ENCODE measurements around the gene DHTKD1.
"Not testable (repeated sequence)": the region's sequence is repeated elsewhere in the genome, so short reads cannot be mapped to it uniquely, and the experiment has no call there.

Gene DHTKD1

DNA sequence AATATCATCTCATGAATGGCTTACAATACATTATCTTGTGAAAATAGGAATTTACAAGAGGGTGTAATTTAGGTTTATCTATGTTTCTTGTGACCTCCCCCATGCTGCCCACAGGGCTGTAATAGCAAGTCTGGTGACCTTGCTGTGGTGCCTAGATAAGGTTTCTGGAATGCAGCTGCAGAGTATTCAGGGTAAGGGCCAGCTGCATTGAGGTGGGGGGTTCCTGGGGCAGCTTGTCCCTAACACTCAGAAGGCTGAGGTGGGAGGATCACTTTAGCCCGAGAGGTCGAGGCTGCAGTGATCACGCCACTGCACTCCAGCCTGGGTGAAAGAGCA is 5.3 kb upstream of the DHTKD1 start:
- no peak for DNase-seq

DNA sequence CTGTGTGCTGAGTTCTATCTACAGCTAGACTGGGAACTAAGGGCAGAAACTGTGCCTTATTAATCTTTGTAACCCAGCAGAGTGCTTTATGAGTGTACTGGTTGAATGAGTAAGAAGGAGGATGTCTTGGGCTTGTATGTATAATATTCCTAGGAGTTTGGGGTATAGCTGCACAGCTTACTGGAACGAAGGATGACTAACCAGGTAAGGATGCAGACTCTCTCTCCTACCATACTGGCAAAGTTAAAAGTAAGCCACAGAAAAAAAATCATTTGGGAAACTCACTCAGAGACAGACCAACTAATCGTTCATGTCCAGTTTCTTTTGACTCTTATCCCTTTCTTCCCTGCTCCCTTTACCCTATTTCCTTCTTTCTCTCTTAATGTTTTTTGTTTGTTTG is 1.4 kb upstream of the DHTKD1 start:
- peak in 1 of 2 experiments; percentile 29 for DNase-seq

DNA sequence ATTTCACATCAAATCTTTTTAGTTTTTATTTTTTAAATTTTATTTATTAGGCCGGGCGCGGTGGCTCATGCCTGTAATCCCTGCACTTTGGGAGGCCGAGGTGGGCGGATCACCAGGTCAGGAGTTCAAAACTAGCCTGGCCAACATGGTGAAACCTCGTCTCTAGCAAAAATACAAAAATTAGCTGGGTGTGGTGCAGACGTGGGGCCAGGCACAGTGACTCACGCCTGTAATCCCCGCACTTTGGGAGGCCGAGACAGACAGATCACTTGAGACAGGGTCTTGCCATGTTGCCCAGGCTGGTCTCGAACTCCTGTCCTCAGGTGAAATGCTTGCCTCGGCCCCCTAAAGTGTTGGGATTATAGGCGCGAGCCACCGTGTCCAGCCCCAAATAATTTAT is 2.7 kb downstream of the DHTKD1 start:
- DNase-seq, result not testable (repeated sequence)

DNA sequence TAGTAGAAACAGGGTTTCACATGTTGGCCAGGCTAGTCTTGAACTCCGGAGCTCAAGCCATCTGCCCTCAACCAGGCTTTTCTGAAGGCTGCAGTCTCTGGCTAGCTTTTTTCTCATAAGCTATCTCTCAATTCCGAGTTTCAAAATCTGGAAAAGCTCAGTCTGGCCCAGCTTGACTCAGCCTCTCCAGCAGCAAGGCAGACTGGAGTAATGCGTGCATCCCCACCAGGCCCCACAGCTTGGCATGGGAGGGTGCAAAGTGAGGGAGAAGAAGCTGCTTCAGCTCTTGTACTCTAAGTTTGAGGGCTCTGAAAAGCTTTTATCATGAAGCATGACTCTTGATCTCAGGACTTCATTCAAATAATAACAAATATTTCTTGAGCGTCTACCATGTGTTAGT is 4.8 kb downstream of the DHTKD1 start:
- no peak for DNase-seq

DNA sequence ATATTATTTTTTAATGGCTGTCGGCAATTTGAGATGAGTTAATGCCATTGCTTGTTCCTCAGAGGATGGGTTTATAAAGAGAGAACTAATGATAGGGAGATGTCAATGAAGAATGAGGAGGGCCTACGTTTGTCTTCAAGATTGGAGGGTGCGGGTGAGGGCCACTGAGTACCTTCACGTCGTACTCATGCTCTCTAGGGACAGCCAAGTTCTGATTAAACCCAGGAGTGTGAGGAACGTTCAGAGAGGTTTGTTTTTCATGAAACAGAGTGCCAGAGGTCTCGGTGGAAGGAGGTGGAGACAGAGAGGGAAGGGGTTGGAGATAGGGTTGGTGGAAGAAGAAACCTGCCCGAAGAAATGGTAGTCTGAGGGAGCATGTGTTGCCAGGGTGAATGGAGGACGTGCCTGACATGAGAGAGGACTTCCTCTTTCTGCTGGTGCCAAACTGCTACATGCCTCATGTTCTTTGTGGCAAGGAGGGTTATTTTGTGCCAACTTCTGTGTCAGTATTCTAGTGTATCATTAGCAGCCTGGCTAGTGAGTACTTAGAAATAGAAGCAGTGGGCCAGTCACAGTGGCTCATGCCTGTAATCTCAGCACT is 8.9 kb downstream of the DHTKD1 start:
- no peak for DNase-seq

DNA sequence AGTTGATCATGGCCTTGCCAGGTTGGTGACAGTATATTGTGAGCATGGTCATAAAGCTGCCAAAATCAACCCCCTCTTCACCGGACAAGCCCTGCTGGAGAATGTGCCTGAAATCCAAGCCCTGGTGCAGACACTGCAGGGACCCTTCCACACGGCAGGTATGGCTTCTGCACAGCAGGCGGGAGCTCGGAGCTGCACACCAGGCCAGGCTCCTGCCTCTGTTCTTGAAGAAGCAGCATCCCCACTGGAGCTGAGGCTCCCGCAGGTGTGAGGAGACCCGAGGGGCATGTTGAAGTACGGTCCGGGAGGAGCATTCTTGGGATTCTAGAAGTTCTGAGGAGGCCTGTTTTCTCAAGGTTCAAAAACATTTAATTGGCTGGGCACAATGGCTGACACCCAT is 12.7 kb downstream of the DHTKD1 start:
- no peak for DNase-seq

DNA sequence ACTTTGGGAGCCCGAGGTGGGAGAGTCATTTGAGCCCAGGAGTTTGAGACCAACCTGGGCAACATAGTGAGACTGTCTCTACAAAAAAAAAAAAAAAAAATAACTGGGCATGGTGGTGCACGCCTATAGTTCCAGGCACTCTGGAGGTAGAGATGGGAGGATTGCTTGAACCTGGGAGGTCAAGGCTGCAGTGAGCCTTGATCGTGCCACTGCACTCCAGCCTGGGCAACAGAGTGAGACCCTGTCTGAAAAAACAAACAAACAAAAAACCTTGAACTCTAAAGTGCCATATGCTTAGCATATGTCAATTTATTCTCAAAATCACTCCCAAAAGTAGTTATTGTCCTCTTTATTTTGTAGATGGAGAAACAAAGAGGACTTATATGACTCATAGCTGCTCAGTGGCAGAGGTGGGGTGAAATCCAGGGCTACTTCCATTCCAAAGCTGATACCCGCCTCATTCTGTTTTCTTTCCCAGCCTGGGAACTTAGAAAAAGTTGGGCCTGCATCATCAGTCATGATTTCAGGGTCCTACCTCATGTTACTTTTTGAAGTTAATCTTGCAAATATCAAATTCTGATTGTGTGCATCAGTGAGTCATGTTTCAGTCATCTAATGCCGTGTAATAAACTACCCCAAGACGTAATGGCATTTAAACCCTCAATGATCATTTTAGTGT is 13.3 kb downstream of the DHTKD1 start:
- no peak for DNase-seq

DNA sequence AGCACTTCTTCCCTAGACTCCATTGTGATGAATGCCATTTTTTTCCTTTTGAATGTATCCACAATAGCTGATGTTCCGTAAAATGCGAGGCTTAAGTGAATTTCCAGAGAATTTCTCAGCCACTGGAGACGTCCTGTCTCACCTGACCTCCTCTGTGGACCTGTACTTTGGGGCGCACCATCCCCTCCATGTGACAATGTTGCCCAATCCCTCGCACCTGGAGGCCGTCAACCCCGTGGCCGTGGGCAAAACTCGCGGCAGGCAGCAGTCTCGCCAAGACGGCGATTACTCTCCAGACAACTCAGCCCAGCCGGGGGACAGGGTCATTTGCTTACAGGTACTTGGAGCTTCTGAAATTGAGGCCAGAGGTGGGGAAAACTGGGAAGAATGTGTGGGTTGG is 20.2 kb downstream of the DHTKD1 start:
- no peak for DNase-seq

DNA sequence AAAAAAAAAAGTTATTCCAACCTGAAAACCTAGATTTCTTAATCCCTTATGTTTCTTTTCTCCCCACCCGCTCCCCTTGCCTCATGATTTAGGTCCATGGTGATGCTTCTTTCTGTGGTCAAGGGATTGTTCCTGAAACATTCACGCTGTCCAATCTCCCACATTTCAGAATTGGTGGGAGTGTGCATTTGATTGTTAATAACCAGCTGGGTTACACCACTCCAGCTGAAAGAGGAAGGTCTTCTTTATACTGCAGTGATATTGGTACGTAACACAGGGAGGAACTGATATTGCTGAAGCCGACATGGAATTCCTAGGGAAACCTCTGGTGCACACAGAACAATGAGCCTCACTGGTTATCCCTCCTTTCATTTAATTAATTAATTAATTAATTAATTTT is 22.7 kb downstream of the DHTKD1 start:
- no peak for DNase-seq

DNA sequence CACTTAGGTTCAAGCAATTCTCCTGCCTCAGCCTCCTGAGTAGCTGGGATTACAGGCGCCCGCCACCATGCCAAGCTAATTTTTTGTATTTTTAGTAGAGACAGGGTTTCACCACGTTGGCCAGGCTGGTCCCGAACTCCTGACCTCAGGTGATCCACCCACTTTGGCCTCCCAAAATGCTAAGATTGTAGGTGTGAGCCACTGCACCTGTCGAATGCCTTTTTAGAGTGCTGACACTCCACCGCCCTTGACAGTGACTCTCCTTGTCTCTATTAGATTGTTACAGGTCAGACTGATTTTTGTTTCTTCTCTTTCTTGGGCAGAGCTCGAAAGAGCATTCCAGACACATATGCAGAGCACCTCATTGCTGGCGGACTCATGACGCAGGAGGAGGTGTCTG is 28.6 kb downstream of the DHTKD1 start:
- not testable (repeated sequence) for DNase-seq

DNA sequence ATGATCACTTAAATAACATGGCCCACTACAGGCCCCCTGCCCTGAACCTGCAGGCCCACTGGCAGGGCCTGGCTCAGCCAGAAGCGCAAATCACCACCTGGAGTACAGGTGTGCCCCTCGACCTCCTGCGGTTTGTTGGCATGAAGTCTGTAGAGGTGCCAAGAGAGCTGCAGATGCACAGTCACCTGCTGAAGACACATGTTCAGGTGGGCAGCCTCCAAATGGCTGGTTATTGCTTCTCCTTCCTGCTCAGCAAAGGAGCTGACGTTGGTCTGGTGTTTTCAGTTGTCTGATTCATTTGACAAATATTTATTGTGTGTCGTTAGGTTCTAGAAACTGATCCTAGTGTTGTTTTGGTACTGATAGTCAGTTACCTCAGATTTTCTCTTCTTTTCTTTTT is 29.0 kb downstream of the DHTKD1 start:
- peak in 1 of 2 experiments; percentile 9 for DNase-seq

DNA sequence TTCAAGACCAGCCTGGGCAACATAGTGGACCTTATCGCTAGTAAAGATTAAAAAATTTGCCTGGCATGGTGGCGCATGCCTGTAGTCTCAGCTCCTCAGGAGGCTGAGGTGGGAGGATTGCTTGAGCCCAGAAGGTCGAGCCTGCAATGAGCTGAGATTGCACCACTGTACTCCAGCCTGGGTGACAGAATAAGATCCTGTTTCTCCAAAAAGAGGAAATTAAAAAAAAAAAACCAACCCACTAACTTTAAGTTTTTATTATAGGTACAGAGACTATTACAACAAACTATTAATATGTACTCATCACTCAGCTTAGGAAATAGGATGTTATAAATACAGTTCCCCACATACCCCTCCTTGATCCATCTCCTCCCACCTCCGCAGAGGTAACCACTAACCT is 30.2 kb downstream of the DHTKD1 start:
- DNase-seq, result no peak

DNA sequence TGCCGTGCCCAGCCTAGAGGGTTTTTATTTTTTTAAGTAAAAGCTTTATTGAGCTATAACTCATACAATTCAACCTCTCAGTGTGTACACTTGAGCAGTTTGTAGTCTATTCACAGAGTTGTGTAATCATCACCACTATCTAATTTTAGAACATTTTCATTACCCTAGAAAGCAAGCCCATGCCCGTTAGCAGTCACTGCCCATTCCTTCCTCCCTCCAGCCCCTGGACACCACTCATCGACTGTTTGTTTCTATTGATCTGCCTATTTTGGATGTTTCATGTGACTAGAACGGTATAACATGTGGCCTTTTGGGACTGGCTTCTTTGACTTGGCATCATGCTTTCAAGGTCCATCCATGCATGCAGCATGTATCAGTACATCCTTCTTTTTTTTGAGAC is 35.0 kb downstream of the DHTKD1 start:
- no peak for DNase-seq

DNA sequence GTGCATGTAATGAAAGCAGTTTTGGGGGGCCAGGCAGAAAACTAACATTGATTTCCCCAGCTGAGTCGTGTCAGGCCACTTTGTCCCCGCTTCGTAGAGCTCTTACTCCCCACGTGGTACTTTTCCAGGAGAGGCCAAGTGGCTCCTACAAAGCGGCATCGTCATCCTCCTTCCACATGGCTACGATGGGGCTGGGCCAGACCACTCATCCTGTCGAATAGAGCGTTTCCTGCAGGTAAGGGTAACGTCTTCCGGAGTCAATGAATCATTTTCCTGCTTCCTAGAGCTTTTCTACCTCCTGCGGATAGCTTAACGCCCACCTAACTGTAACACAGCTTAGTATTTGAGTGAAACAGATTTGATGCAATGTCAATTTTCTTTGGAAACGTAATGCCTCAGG is 39.0 kb downstream of the DHTKD1 start:
- DNase-seq, result no peak

DNA sequence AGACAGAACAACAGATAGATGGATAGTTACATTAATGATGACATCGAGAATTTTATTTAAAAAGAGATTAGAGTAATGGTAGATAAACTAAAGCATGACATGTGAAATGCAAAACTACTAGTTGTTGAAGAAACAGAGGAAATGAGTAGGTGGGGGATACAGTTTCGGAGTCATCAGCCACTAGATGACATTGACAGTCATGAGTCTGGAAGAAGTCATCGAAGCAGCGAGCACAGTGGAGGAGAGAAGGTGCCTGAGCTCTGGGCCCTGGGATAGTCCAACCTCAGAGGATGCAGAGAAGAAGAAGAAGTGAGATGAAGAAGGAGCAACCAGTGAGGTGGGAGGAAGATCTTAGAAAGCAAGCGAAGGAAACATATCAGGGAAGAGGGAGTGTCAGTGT is 40.5 kb downstream of the DHTKD1 start:
- no peak for DNase-seq

DNA sequence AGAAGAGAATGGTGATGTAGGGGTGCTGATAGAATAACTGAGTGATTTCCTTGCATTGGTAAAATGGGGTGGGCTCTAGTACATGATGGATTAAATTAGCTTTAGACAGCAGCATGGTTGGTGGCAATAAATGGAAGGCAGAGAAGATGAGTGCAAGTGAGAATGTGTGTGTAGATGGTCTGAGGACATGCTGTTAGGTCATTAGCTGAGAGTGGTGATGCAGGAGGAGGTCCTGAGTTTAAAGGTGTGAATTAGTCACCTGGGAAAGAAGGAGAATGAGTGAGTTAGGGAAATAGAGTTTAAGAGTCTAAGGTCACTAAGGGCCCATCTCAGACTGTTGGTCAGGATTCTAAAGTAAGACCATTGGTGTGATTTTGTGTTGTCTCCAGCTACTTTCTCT is 42.8 kb downstream of the DHTKD1 start:
- no peak for DNase-seq

DNA sequence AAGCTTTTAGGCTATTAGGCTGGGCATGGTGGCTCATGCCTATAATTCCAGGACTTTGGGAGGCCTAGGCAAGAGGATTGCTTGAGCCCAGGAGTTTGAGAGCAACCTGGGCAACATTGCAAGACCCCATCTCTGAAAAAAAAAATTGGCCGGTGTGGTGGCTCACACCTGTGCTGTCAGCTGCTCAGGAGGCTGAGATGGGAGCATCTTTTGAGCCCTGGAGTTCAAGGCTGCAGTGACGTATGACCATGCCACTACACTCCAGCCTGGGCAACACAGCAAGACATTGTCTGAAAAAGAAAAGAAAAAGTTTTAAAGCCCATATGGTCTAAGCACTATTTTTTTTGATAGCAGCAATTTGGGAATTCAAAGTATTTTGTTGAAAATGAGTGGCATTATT is 44.9 kb downstream of the DHTKD1 start:
- DNase-seq, result no peak

DNA sequence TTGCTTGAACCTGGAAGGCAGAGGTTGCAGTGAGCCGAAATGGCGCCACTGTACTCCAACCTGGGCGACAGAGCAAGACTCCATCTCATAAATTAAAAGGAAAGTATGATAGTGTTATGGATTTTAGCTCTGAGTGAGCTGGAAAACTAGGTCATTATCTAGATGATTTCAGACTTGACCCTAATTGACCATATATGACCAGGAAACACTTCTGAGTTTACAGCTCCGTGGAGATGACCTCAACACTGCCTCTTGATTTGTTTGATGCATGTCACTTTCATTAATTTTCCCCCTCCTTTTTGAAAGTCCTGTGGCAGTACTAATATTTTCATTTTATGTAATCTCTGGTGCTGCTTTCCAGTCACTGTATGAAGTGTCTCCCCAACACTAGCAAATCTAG is 52.9 kb downstream of the DHTKD1 start:
- no peak for DNase-seq

DNA sequence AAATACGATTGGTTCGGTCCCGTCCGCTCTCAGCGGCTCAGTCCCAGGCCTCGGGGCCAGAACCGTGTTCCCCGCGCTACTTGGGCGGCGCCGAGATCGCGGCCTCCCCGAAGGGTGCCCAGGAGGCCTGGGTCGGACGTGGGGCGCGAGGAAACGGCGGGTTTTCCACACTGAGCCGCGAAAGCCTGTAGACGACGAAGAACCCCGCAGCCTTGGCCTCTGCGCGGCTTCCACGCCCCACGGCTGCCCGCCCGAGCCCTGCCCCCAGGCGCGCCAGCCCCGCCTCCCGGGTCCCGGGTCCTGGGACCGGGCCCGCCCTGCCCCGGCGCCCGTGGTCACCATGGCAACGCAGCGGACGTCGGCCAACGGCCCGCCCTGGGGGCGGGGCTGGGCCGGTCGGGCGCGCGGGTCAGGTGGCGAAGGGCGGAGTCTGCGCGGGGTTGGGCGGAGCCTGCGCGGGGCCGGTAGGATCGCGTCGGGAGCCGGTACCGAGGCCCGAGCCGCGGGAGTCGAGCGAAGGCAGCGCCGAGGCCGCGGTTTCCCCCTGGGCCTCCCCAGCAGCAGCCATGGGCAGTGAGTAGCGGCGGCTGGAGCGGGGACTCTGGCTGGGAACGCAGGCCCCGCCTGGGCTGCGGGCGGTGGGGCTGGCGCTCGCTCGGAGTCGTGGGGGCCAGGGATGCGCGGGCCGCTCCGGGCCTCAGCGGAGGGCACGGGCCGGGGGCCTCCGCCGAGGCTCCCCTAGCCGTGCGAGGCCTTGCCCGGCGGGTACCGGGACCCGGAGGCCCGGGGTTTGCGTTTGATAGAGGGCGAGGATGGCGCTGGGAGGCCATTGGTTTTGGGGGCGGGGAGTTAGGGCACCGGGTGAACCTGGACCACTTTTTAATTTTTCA is 60.7 kb downstream of the DHTKD1 start, which contains the start of gene SEC61A2:
Gene SEC61A2, plus strand, starts transcription at position 456 of the 890 bp plus-strand sequence. Its CDS starts 111 bp downstream, at position 567.
- peak; percentile 49 to 69 for DNase-seq

DNA sequence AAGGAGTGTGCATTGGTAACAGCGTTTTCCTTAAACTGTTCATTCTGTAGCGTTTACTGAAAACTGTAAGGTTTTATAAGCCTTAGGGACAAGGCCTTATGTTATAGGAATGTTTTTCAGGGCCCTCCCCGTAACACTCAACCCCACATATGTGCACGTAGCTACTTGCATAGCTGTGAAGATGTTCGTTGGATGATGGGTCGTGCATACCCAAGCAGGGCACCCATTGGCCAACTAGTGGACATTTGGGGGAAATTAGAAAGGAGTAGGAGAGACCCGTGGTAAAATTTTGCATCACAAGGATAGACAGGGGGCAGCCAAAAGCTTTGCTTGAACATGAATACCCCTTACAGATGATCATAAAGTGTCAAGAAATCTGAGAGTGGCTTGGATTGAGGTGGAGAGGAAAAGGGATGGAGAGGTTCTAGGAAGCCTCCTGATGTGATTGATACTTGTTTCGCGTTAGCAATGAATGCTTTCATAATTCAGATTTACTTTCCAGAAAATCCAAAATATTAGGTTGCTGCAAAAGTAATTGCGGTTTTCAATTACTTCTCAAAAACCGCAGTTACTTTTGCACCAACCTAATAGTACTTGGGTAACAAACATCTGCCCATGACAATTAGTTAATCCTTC is 61.6 kb downstream of the DHTKD1 start:
- DNase-seq, result peak; percentile 68 to 74

DNA sequence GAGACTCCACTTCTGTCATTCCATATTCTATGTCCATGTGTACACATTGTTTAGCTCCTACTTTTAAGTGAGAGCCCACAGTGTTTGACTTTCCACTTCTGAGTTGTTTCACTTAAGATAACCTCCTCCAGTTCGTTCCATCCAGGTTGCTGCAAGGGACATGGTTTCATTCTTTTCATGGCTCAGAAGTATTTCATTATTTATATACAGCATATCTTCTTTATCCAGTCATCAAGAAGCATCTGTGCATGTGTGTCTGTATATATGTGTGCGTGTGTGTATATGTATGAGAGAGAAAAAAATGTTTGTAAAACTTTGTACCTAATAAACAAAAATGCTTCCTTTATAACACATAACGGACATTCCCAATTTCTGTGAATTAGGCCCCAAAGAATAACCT is 66.9 kb downstream of the DHTKD1 start:
- DNase-seq, result no peak

DNA sequence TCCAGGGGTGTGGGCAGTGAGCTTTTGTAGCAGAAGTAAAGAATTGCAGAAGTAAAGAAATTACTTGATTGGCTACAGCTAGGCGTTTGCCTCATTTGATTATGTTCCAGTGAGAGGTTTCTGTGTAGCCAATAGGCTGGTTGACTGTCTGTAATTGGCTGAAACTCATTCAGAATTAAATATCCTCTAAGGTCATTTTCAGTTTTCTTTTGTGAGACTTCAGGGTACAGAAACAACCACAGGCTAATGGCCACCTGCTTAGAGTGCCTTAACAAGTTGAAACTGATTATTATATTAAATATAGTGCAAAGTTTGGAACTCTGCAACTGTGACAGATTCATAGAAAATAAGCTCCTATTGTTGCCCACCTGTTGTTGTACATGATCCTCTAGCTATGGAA is 71.3 kb downstream of the DHTKD1 start:
- DNase-seq, result no peak

DNA sequence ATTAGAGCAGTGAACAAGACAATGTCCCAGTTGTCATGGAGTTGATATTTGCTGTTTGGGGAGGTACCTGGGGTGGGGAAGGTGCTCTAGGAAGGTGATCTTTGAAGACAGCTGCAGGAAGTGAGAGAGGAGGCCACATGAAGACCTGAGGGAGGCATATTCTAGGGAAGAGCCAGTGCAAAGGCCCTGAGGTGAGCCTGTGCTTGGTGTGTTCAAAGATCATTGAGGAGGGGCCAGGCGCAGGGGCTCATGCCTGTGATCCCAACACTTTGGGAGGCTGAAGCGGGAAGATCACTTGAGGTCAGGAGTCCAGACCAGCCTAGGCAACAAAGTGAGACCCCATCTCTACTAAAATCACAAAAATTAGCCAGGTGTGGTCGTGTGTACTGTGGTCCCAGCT is 75.8 kb downstream of the DHTKD1 start:
- DNase-seq, result no peak

DNA sequence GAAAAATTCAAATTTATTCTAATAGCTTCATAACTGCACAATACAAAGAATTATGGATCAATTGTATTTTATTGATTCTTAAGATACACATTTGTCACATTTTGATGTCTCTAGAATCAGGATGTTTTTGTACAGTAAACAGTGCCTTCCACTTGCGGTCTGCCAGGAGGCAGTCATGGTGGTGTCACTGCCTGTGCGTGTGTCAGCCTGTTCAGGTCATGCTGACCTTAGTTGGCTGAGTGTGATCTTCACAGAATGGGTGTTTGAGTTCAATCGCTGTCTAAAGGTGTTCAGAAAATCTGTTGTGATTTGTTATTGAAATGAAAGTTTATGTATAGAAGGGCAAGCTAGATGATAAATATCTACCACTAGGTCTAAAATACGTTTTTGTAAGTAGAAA is 81.4 kb downstream of the DHTKD1 start:
- DNase-seq, result no peak
